HepG2 (cell line): ENCODE measurements around the gene OTOP3. TPM values are rescaled to one million over a fixed set of nuclear protein-coding genes. Genes with fewer than 3 reads are reported as not detected.

ENCODE experiments used
- CCDC6 ChIP-seq: sonication (generic); formaldehyde crosslinking; IDR thresholded peaks from 2 replicates; pipeline ENCODE4 v1.8.1; 2022; ENCODE audit warnings: mild to moderate bottlenecking, missing genetic modification reagents, moderate library complexity
- HHEX ChIP-seq: IDR thresholded peaks from 2 replicates; pipeline ENCODE4 v1.6.1; 2016; ENCODE audit warnings: control low read depth
- MYPOP ChIP-seq: sonication (generic); formaldehyde crosslinking; IDR thresholded peaks from 2 replicates; pipeline ENCODE4 v1.8.1; 2023; ENCODE audit warnings: mild to moderate bottlenecking, moderate library complexity, missing genetic modification reagents
- ZBED4 ChIP-seq: sonication (generic); formaldehyde crosslinking; IDR thresholded peaks from 2 replicates; pipeline ENCODE4 v1.4.0; 2020; ENCODE audit warnings: missing genetic modification reagents, borderline replicate concordance
- ZBTB38 ChIP-seq: sonication (generic); formaldehyde crosslinking; IDR thresholded peaks from 2 replicates; pipeline ENCODE4 v1.5.1; 2020; ENCODE audit warnings: mild to moderate bottlenecking, missing genetic modification reagents
- ZFX ChIP-seq: sonication (generic); formaldehyde crosslinking; IDR thresholded peaks from 2 replicates; pipeline ENCODE4 v1.4.0; 2020; ENCODE audit warnings: mild to moderate bottlenecking, low read depth, missing genetic modification reagents, moderate library complexity
- ZFYVE20 ChIP-seq: sonication (generic); formaldehyde crosslinking; IDR thresholded peaks from 2 replicates; pipeline ENCODE4 v1.8.0; 2023; ENCODE audit warnings: low read depth, mild to moderate bottlenecking, moderate library complexity, missing genetic modification reagents, borderline replicate concordance
- ZNF407 ChIP-seq: sonication (generic); formaldehyde crosslinking; IDR thresholded peaks from one replicate; pipeline ENCODE4 v1.5.1; 2020; ENCODE audit warnings: mild to moderate bottlenecking, missing genetic modification reagents; ENCODE audit errors: not compliant biosample characterization
- ZNF574 ChIP-seq: sonication (generic); formaldehyde crosslinking; IDR thresholded peaks from 2 replicates; pipeline ENCODE4 v1.4.0; 2020; ENCODE audit warnings: missing genetic modification reagents
- ZNF616 ChIP-seq: sonication (generic); formaldehyde crosslinking; IDR thresholded peaks from 2 replicates; pipeline ENCODE4 v1.5.0; 2020; ENCODE audit warnings: low read depth, mild to moderate bottlenecking, missing genetic modification reagents
- ZNF776 ChIP-seq: sonication (generic); formaldehyde crosslinking; IDR thresholded peaks from 2 replicates; pipeline ENCODE4 v1.4.0; 2020; ENCODE audit warnings: mild to moderate bottlenecking, missing genetic modification reagents
- ZSCAN29 ChIP-seq: sonication (generic); formaldehyde crosslinking; conservative IDR thresholded peaks from 2 replicates; pipeline ENCODE4 v1.4.0; 2020; ENCODE audit warnings: mild to moderate bottlenecking, missing genetic modification reagents
- polyA plus RNA-seq, 8 experiments: library from polyadenylated mRNA; depleted of rRNA in 3 of 8; stranded (reverse) in 7 of 8; unstranded in 1 of 8; fragments of >200 nt; fragmentation: Illumina TruSeq in 4 of 8; extraction: Trizol in 4 of 8; gene quantifications; 2 replicates each; pipeline versions ENCODE4 v1.2.1 to v1.2.3, GENCODE V29; 2011 to 2016; ENCODE audit warnings: low read depth in 4 of 8, missing spikeins in 1 of 8, mixed read lengths in 1 of 8; ENCODE audit not compliant: insufficient read depth in 1 of 8
- total RNA-seq, 5 experiments: library from RNA; depleted of rRNA; stranded (reverse); fragments of >200 nt; fragmentation: Illumina TruSeq; extraction: Trizol; gene quantifications; 2 replicates each; pipeline ENCODE4 v1.2.3, GENCODE V29; 2016; ENCODE audit warnings: low read depth in 1 of 5

The OTOP3 gene
- total and polyA plus RNA-seq, 2 of the 13 experiments (the other 11 are each of a cell fraction or from before 2014, with no cell fraction given), result not detected

GRCh38 chr17:74981979-74982662 is 46.4 kb downstream of the OTOP3 start (continued):
- peak; percentile 94; the same call in 1 of the 2 replicates for TF ChIP-seq ZNF776 (CRISPR knock-in tag)
- TF ChIP-seq MYPOP (CRISPR knock-in tag), result peak; percentile 94
- peak; percentile 94; the same call in 1 of the 2 replicates for TF ChIP-seq ZBTB38 (CRISPR knock-in tag)
- peak; percentile 95 for TF ChIP-seq CCDC6 (CRISPR knock-in tag)
- peak; percentile 77; the same call in 1 of the 2 replicates for TF ChIP-seq ZFYVE20 (CRISPR knock-in tag)
- TF ChIP-seq HHEX, result no peak
- TF ChIP-seq ZNF574 (CRISPR knock-in tag), result peak; percentile 89
- peak; percentile 89 for TF ChIP-seq ZNF407
- TF ChIP-seq ZFX (CRISPR knock-in tag), result peak; percentile 89
- TF ChIP-seq ZSCAN29 (CRISPR knock-in tag), result peak; percentile 95
- TF ChIP-seq ZNF616, result no peak; the same call in 1 of the 2 replicates
- TF ChIP-seq ZBED4 (CRISPR knock-in tag), result peak; percentile 95
